ENCODE measurements around the gene KCNJ4. TPM values are rescaled to one million over a fixed set of nuclear protein-coding genes. Genes with fewer than 3 reads are reported as not detected.
A peak's percentile ranks its signal among the peaks of the same experiment; 100 is the strongest.
"Not testable (repeated sequence)": the region's sequence is repeated elsewhere in the genome, so short reads cannot be mapped to it uniquely, and the experiment has no call there.

KCNJ4 gene
- total and polyA plus RNA-seq, 5 donors from 2014 or later = not detected

DNA sequence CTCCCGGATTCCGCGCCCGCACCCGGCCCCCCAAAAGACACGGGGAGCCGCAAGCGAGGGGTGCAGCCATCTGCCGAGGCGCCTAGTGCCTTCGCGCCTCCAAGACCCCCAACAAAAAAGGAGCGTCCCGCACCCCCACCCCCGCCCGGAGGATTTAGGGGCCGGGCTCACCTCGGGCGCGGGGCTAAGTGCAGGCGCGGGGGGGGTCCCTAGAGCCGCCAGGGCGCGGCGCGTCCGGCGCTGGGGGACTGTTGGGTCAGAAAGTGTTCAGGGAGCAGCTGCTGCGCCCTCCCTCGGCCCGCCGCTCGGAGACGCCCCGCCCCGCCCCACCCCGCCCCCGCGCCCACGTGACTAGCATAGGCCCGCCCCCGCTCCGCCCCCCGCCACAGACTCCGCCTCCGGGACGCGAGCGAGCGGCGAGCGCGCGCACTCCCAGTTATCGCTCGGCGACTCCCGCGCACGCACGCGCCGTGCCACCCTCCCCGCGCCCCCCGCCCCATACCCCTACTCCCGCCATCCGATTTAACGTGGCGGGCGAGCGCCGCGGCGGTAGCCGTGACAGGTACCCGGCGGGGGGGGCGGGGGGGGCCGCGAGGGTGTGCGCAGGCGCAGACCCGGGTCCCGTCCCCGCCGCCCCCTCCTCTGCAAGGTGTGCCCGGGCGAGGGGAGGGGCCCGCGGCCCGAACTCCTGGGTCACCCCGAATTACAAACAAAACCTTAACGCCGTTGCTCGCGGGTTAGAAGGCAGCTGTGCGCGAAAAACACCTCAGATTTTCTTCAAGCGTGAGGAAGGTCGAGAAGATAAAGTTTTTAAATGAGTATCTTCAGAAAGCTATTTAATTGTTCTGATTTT lies 56.2 kb downstream of the KCNJ4 start:
- no peaks in the 10 kb centered on the region for H3K36me3 ChIP-seq (ENCODE audit: control insufficient read depth, insufficient read depth, low read length)
- peak overlapping the region; percentile 84 to 99 (median 90) for H3K4me3 Mint-ChIP-seq
- H3K27ac ChIP-seq (ENCODE audit: insufficient read depth, low read length, poor library complexity, severe bottlenecking) = peak overlapping the region; percentile 75
- no peaks in the 10 kb centered on the region for H3K9me3 ChIP-seq (ENCODE audit: control insufficient read depth in 2 of 2, low read length in 2 of 2)
- no peaks in the 10 kb centered on the region for H3K36me3 Mint-ChIP-seq
- peak overlapping the region; percentile 70 for H3K4me3 ChIP-seq (ENCODE audit: low read depth, low read length)
- H3K4me1 Mint-ChIP-seq = peaks cover 22 to 39% (median 27%) of the 10 kb centered on the region in 4 donors
- H3K4me1 ChIP-seq (ENCODE audit: control insufficient read depth, insufficient read depth, low read length, poor library complexity, severe bottlenecking) = peaks cover 31% of the 10 kb centered on the region
- ATAC-seq (ENCODE audit: low read depth in 2 of 2) (peak; percentile 74 to 76), DNase-seq (peak; percentile 75 to 84 (median 76))
- H3K27ac Mint-ChIP-seq = peak overlapping the region; percentile 55 to 63 (median 56)
- no peaks in the 10 kb centered on the region for H3K27me3 ChIP-seq (ENCODE audit: control insufficient read depth, insufficient read depth, low read length)
- H3K9me3 Mint-ChIP-seq = no peaks in the 10 kb centered on the region
- H3K27me3 Mint-ChIP-seq = peaks cover 18% of the 10 kb centered on the region

- peak overlapping the region; percentile 86 to 99 (median 91) for H3K4me3 Mint-ChIP-seq
- Histone ChIP-seq H3K4me1 (ENCODE audit: control insufficient read depth, insufficient read depth, low read length, poor library complexity, severe bottlenecking) (peaks cover 35% of the 10 kb centered on the region), H3K27ac (ENCODE audit: insufficient read depth, low read length, poor library complexity, severe bottlenecking) (peak overlapping the region; percentile 75)
- H3K4me1 Mint-ChIP-seq = peaks cover 27 to 46% (median 32%) of the 10 kb centered on the region in 4 donors
- H3K27me3 Mint-ChIP-seq = peaks cover 18% of the 10 kb centered on the region
- H3K9me3 Mint-ChIP-seq; H3K27me3 ChIP-seq (ENCODE audit: control insufficient read depth, insufficient read depth, low read length); H3K9me3 ChIP-seq (ENCODE audit: control insufficient read depth in 2 of 2, low read length in 2 of 2); H3K4me3 ChIP-seq (ENCODE audit: low read depth, low read length); H3K36me3 Mint-ChIP-seq; H3K36me3 ChIP-seq (ENCODE audit: control insufficient read depth, insufficient read depth, low read length): not testable (repeated sequence)
- peak overlapping the region in 1 of 3 donors; percentile 85 for H3K27ac Mint-ChIP-seq
- peak; percentile 38 to 56 (median 52) for DNase-seq
- peak; percentile 22 to 24 for ATAC-seq (ENCODE audit: low read depth in 2 of 2)
Observed at GRCh38 chr22:38398181-38398608, 56.8 kb downstream of the KCNJ4 start.

DNA sequence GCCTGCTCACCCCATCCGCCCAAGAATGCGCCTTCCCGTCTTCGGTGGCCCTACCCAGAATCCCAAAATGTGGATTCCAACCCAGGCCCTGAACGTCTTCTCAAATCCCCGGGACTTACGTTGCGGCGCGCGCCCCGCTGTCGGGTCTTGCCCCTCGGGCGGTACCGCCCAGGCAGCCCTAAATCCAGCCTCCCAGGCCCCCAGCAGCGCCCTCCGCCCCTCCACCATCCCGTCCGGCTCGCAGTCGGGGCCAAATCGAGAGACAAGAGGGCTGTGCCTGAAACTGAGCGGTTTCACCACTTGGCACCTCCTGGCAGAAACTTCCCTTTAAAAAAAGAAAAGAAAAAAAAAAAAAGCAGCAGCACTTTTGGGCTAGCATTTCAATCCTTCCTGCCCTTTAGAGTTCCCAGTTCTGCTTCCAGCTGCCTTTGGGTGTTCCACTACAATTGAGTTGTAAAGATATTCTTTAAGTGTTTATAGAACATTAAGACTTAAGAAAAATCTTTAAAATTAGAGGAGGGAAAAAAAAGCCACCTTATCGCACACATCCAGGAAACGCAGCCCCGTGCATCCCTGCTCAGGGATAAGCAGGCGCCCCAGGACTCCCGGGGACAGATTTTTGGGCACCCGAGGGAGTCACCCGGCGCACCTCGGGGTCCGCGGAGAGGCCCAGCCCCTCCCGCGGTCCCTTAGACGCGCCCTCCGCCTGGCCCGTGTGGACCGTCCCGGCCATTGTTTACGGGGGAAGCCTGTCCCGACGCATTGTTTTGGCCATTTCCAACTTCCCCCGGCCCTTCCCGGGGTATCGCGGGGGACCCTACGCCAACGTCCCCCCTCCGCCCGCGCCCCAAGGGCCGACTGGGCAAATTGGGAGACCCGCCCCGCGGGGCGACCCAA lies 57.6 kb downstream of the KCNJ4 start:
- H3K4me3 ChIP-seq (ENCODE audit: low read depth, low read length) = peak overlapping the region; percentile 84
- no peaks in the 10 kb centered on the region for H3K9me3 ChIP-seq (ENCODE audit: control insufficient read depth in 2 of 2, low read length in 2 of 2)
- Mint-ChIP-seq H3K27me3 (peaks cover 10% of the 10 kb centered on the region), H3K4me1 (peaks cover 32 to 53% (median 39%) of the 10 kb centered on the region in 4 donors), H3K9me3 (no peaks in the 10 kb centered on the region), H3K4me3 (peak overlapping the region; percentile 87 to 99 (median 94)), H3K27ac (peak overlapping the region; percentile 71 to 95 (median 78)), H3K36me3 (no peaks in the 10 kb centered on the region)
- no peaks in the 10 kb centered on the region for H3K36me3 ChIP-seq (ENCODE audit: control insufficient read depth, insufficient read depth, low read length)
- no peak for ATAC-seq (ENCODE audit: low read depth in 2 of 2)
- peak overlapping the region; percentile 75 for H3K27ac ChIP-seq (ENCODE audit: insufficient read depth, low read length, poor library complexity, severe bottlenecking)
- peak in 2 of 3 donors; percentile 26 to 43 for DNase-seq
- H3K27me3 ChIP-seq (ENCODE audit: control insufficient read depth, insufficient read depth, low read length) = no peaks in the 10 kb centered on the region
- H3K4me1 ChIP-seq (ENCODE audit: control insufficient read depth, insufficient read depth, low read length, poor library complexity, severe bottlenecking) = peaks cover 40% of the 10 kb centered on the region

- H3K36me3 Mint-ChIP-seq; ATAC-seq (ENCODE audit: low read depth in 2 of 2); H3K36me3 ChIP-seq (ENCODE audit: control insufficient read depth, insufficient read depth, low read length); H3K27me3 ChIP-seq (ENCODE audit: control insufficient read depth, insufficient read depth, low read length); DNase-seq; H3K9me3 Mint-ChIP-seq; H3K9me3 ChIP-seq (ENCODE audit: control insufficient read depth in 2 of 2, low read length in 2 of 2); H3K27me3 Mint-ChIP-seq: not testable (repeated sequence)
- H3K4me3 ChIP-seq (ENCODE audit: low read depth, low read length) = peak overlapping the region; percentile 84
- peak overlapping the region; percentile 75 for H3K27ac ChIP-seq (ENCODE audit: insufficient read depth, low read length, poor library complexity, severe bottlenecking)
- Mint-ChIP-seq H3K4me1 (peaks cover 35 to 55% (median 39%) of the 10 kb centered on the region in 4 donors), H3K27ac (peak overlapping the region; percentile 78 to 95 (median 93)), H3K4me3 (peak overlapping the region; percentile 87 to 99 (median 94))
- H3K4me1 ChIP-seq (ENCODE audit: control insufficient read depth, insufficient read depth, low read length, poor library complexity, severe bottlenecking) = peaks cover 42% of the 10 kb centered on the region
Observed at GRCh38 chr22:38396440-38397069, 58.4 kb downstream of the KCNJ4 start.

DNA sequence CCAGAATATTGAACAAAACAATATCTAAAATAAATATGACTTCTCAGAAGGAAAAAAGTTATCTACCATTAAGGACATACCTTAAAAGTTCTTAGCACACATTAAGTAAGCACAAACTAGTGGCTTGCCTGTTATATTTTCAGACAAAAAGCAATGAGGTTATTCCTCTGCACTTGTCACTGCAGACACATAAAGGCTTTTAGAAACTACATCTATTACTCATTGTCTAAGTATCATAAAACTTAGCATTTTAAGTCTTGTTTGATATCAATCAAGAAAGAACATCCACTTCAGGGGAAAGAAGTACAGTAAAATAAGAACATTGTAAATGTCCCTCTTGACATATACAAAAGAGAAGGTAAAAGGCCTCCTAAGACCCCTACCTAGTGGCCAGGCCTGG lies 59.1 kb downstream of the KCNJ4 start:
- H3K36me3 ChIP-seq (ENCODE audit: control insufficient read depth, insufficient read depth, low read length); H3K27me3 Mint-ChIP-seq; DNase-seq; H3K36me3 Mint-ChIP-seq; H3K27me3 ChIP-seq (ENCODE audit: control insufficient read depth, insufficient read depth, low read length); H3K9me3 Mint-ChIP-seq; H3K9me3 ChIP-seq (ENCODE audit: control insufficient read depth in 2 of 2, low read length in 2 of 2): not testable (repeated sequence)
- peaks cover 36 to 61% (median 42%) of the 10 kb centered on the region in 4 donors for H3K4me1 Mint-ChIP-seq
- Histone ChIP-seq H3K27ac (ENCODE audit: insufficient read depth, low read length, poor library complexity, severe bottlenecking) (peak overlapping the region; percentile 75), H3K4me1 (ENCODE audit: control insufficient read depth, insufficient read depth, low read length, poor library complexity, severe bottlenecking) (peaks cover 42% of the 10 kb centered on the region), H3K4me3 (ENCODE audit: low read depth, low read length) (peak overlapping the region; percentile 84)
- H3K27ac Mint-ChIP-seq = peak overlapping the region; percentile 78 to 95 (median 93)
- H3K4me3 Mint-ChIP-seq = peak overlapping the region; percentile 87 to 99 (median 94)
- peak; percentile 23 to 32 for ATAC-seq (ENCODE audit: low read depth in 2 of 2)

DNA sequence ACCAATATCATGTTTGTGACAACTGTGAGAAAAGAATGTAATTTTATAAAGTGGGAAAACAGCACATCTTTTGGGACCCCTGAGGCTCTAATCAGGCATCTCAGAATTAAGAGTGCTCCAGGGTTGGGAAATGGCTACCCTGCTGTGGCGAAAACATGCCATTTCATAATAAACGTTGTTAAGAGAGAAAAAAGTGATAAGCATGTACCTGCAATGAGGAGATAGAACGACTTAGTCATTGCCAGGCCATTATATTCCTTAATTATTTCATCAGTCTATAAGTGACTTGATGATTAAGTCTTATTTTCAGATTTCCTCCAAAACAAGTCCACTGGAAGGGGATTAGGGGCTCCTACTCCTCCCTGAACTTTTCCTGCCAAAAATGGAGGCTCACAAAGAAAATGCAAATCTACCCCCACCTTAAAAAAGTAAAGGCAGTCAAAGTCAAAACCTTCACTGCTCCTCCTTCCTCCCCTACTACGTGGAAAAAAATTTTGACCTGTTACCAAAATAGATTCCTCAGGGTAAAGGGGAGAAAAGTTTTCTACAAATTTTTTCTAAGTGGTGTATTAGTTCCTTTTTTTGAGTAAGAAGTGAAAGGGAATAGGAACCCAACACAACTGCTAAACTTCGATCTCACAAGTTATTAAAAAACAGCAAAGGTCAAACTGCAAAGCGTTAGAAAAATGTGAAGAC lies 59.9 kb downstream of the KCNJ4 start:
- Histone ChIP-seq H3K4me1 (ENCODE audit: control insufficient read depth, insufficient read depth, low read length, poor library complexity, severe bottlenecking) (peaks cover 49% of the 10 kb centered on the region), H3K4me3 (ENCODE audit: low read depth, low read length) (peak overlapping the region; percentile 84), H3K27ac (ENCODE audit: insufficient read depth, low read length, poor library complexity, severe bottlenecking) (peak overlapping the region; percentile 75)
- H3K27me3 ChIP-seq (ENCODE audit: control insufficient read depth, insufficient read depth, low read length); H3K27me3 Mint-ChIP-seq; DNase-seq; H3K36me3 ChIP-seq (ENCODE audit: control insufficient read depth, insufficient read depth, low read length); ATAC-seq (ENCODE audit: low read depth in 2 of 2); H3K9me3 ChIP-seq (ENCODE audit: control insufficient read depth in 2 of 2, low read length in 2 of 2); H3K9me3 Mint-ChIP-seq; H3K36me3 Mint-ChIP-seq: not testable (repeated sequence)
- Mint-ChIP-seq H3K27ac (peak overlapping the region; percentile 78 to 95 (median 93)), H3K4me3 (peak overlapping the region; percentile 87 to 99 (median 94)), H3K4me1 (peaks cover 41 to 70% (median 50%) of the 10 kb centered on the region in 4 donors)

GRCh38 chr22:38389428-38389818 lies 65.6 kb downstream of the KCNJ4 start:
- peak overlapping the region; percentile 37 for H3K4me3 ChIP-seq (ENCODE audit: low read depth, low read length)
- peak overlapping the region; percentile 26 to 83 (median 37) for H3K4me3 Mint-ChIP-seq

More at GRCh38 chr22:38389428-38389818, 65.6 kb downstream of the KCNJ4 start:
- H3K9me3 ChIP-seq (ENCODE audit: control insufficient read depth in 2 of 2, low read length in 2 of 2); DNase-seq; ATAC-seq (ENCODE audit: low read depth in 2 of 2); H3K9me3 Mint-ChIP-seq; H3K36me3 ChIP-seq (ENCODE audit: control insufficient read depth, insufficient read depth, low read length); H3K27me3 Mint-ChIP-seq; H3K36me3 Mint-ChIP-seq; H3K27me3 ChIP-seq (ENCODE audit: control insufficient read depth, insufficient read depth, low read length): not testable (repeated sequence)
- peaks cover 32 to 71% (median 52%) of the 10 kb centered on the region in 4 donors for H3K4me1 Mint-ChIP-seq
- H3K27ac Mint-ChIP-seq = peak overlapping the region; percentile 68 to 91 (median 76)
- H3K27ac ChIP-seq (ENCODE audit: insufficient read depth, low read length, poor library complexity, severe bottlenecking) = peak overlapping the region; percentile 66
- peaks cover 28% of the 10 kb centered on the region for H3K4me1 ChIP-seq (ENCODE audit: control insufficient read depth, insufficient read depth, low read length, poor library complexity, severe bottlenecking)

Measured in CD4-positive, CD25-positive, alpha-beta regulatory T cell (primary cell).